Peyer's patch (tissue), 4 donors: ENCODE data around the gene C2orf68.
"Not testable (repeated sequence)": the region's sequence is repeated elsewhere in the genome, so short reads cannot be mapped to it uniquely, and the experiment has no call there.

Source experiments
- CTCF ChIP-seq, 6 experiments: fragments of 450-650 bp in 4 of 6; fragments of 200-600 bp in 2 of 6; sonication (generic) in 1 of 6; IDR thresholded peaks; one replicate each; pipeline ENCODE4 v1.5.1; 2017 to 2019; ENCODE audit warnings: antibody characterized with exemption in 6 of 6, mild to moderate bottlenecking in 3 of 6, moderate library complexity in 1 of 6
- POLR2A ChIP-seq, 2 donors: fragments of 450-650 bp; IDR thresholded peaks; one replicate each; pipeline ENCODE4 v1.5.1; 2017; ENCODE audit warnings: antibody characterized with exemption in 2 of 2, mild to moderate bottlenecking in 2 of 2, moderate library complexity in 2 of 2

GRCh38 chr2:85592299-85592698, 19.6 kb downstream of the C2orf68 start:
- not testable (repeated sequence) for TF ChIP-seq POLR2A, CTCF (IDR thresholded peaks at IDR 0.05)
